ENCODE data around the gene PRRG4.
"Not testable (repeated sequence)": the region's sequence is repeated elsewhere in the genome, so short reads cannot be mapped to it uniquely, and the experiment has no call there.

The PRRG4 gene

GRCh38 chr11:32887707-32888383 is 58.1 kb downstream of the PRRG4 start:
- not testable (repeated sequence) for DNase-seq

GRCh38 chr11:32888384-32888710 is 58.6 kb downstream of the PRRG4 start:
- DNase-seq, result not testable (repeated sequence)

GRCh38 chr11:32888805-32889204 is 59.1 kb downstream of the PRRG4 start:
- DNase-seq, result no peak

GRCh38 chr11:32890843-32891656 is 61.3 kb downstream of the PRRG4 start:
- no peak for DNase-seq

GRCh38 chr11:32891657-32892354 is 62.1 kb downstream of the PRRG4 start:
- DNase-seq, result no peak

- DNase-seq, result peak; percentile 64
Measured at GRCh38 chr11:32892355-32893092, 62.8 kb downstream of the PRRG4 start, which contains the start of gene QSER1. Gene QSER1, plus strand, starts transcription at chr11:32892811. Its CDS starts 315 bp downstream, at chr11:32893126.

- no peak for DNase-seq
Measured at GRCh38 chr11:32893093-32893342, 63.3 kb downstream of the PRRG4 start.

GRCh38 chr11:32893343-32894148 is 63.8 kb downstream of the PRRG4 start:
- DNase-seq, result peak; percentile 48

- DNase-seq, result peak; percentile 44
Measured at GRCh38 chr11:32894149-32894827, 64.6 kb downstream of the PRRG4 start.

- no peak for DNase-seq
Measured at GRCh38 chr11:32894921-32895320, 65.2 kb downstream of the PRRG4 start.

GRCh38 chr11:32895471-32895870 is 65.7 kb downstream of the PRRG4 start:
- no peak for DNase-seq

- no peak for DNase-seq
Measured at GRCh38 chr11:32897103-32897502, 67.4 kb downstream of the PRRG4 start.

GRCh38 chr11:32899438-32899837 is 69.7 kb downstream of the PRRG4 start:
- DNase-seq, result no peak

GRCh38 chr11:32902089-32902665 is 72.5 kb downstream of the PRRG4 start:
- no peak for DNase-seq

GRCh38 chr11:32905028-32905667 is 75.4 kb downstream of the PRRG4 start:
- no peak for DNase-seq
